K562 (cell line): Measurements from ENCODE around the gene IRGQ. TPM values are rescaled to one million over a fixed set of nuclear protein-coding genes. Genes with fewer than 3 reads are reported as not detected.

ENCODE experiments used
- ASH1L ChIP-seq: fragments of 450-650 bp; IDR thresholded peaks from 2 replicates; pipeline ENCODE4 v1.6.1; 2018; ENCODE audit warnings: borderline replicate concordance, mild to moderate bottlenecking, low read depth; ENCODE audit not compliant: partially characterized antibody
- CHD7 ChIP-seq: fragments of 200-600 bp; sonication (generic); IDR thresholded peaks from one replicate; pipeline ENCODE4 v1.6.1; 2012; ENCODE audit warnings: mild to moderate bottlenecking, low read depth, low read length, inconsistent platforms
- MAX ChIP-seq: sonication (generic); formaldehyde crosslinking; IDR thresholded peaks from 2 replicates; pipeline ENCODE4 v1.9.0; 2022; ENCODE audit warnings: mild to moderate bottlenecking, missing genetic modification reagents
- PRMT5 ChIP-seq: sonication (generic); formaldehyde crosslinking; IDR thresholded peaks from 2 replicates; pipeline ENCODE4 v1.5.0; 2020; ENCODE audit warnings: missing genetic modification reagents
- RBM34 ChIP-seq: fragments of 200-400 bp; formaldehyde crosslinking; IDR thresholded peaks from 2 replicates; pipeline ENCODE4 v1.6.1; 2018; ENCODE audit warnings: low read length, borderline replicate concordance; ENCODE audit not compliant: insufficient read depth
- SREBF2 ChIP-seq: sonication (generic); formaldehyde crosslinking; IDR thresholded peaks from 2 replicates; pipeline ENCODE4 v1.4.0; 2020; ENCODE audit warnings: mild to moderate bottlenecking, missing genetic modification reagents
- THRB ChIP-seq: fragments of 450-650 bp; formaldehyde crosslinking; conservative IDR thresholded peaks from 2 replicates; pipeline ENCODE4 v1.4.0; 2022; ENCODE audit warnings: mild to moderate bottlenecking, missing genetic modification characterization
- ZNF165 ChIP-seq: fragments of 250-450 bp; sonication (Bioruptor Pico); IDR thresholded peaks from 2 replicates; pipeline ENCODE4 v1.4.0; 2020; ENCODE audit warnings: borderline replicate concordance
- ZNF197 ChIP-seq: fragments of 200-800 bp; sonication (Bioruptor generic); IDR thresholded peaks from 2 replicates; pipeline ENCODE4 v1.6.1; 2016; ENCODE audit warnings: low read depth, missing genetic modification characterization, missing compliant biosample characterization
- ZNF316 ChIP-seq: fragments of 450-650 bp; IDR thresholded peaks from 2 replicates; pipeline ENCODE4 v1.6.1; 2016
- polyA plus RNA-seq, 8 experiments: library from polyadenylated mRNA; depleted of rRNA in 4 of 8; stranded (reverse) in 5 of 8; unstranded in 3 of 8; fragments of >200 nt; fragmentation: Nextera tagmentation in 2 of 8; fragmentation: Illumina TruSeq in 1 of 8; extraction: Ambion mirVana in 2 of 8; extraction: Trizol in 1 of 8; gene quantifications; 2 replicates each; pipeline versions ENCODE4 v1.2.1 to v1.2.3, GENCODE V29; 2011 to 2014; ENCODE audit warnings: inconsistent platforms in 1 of 8, missing spikeins in 1 of 8
- total RNA-seq, 7 experiments: library from RNA; depleted of rRNA in 6 of 7; stranded (reverse); fragments of >200 nt in 6 of 7; fragmentation: Illumina TruSeq in 2 of 7; extraction: Trizol in 2 of 7; gene quantifications; 2 replicates each; pipeline versions ENCODE4 v1.2.1 to v1.2.3, GENCODE V29; 2011 to 2021; ENCODE audit warnings: low replicate concordance in 1 of 7

The IRGQ gene
- total and polyA plus RNA-seq, 9 of the 15 experiments (the other 6 are each of a cell fraction or from before 2014, with no cell fraction given): 3.5 to 19.2 (median 7.9) TPM

GRCh38 chr19:43595605-43595998, 332 bp downstream of the IRGQ start (continued):
- TF ChIP-seq ZNF197: no peak
- TF ChIP-seq SREBF2 (CRISPR knock-in tag): no peak
- no peak for TF ChIP-seq CHD7
- no peak for TF ChIP-seq PRMT5 (CRISPR knock-in tag)
- no peak for TF ChIP-seq MAX (CRISPR knock-in tag)
- 0 out of 2 replicates have a peak, but pooled peaks have one; percentile 10 for TF ChIP-seq ZNF165
- TF ChIP-seq ZNF316: no peak
- no peak for TF ChIP-seq THRB (CRISPR knock-in tag)
- no peak for TF ChIP-seq RBM34
- no peak for TF ChIP-seq ASH1L
